MM.1S (cell line): ENCODE data around the gene UBE2E1.
"Not testable (repeated sequence)": the region's sequence is repeated elsewhere in the genome, so short reads cannot be mapped to it uniquely, and the experiment has no call there.

ENCODE experiments used
- DNase-seq: peaks from one replicate; pipeline ENCODE4 v3.0.0-alpha.2; 2015
- H2AFZ ChIP-seq: fragments of 300-600 bp; sonication (generic); 2 replicates; pipeline ENCODE4 v1.6.0; 2016; ENCODE audit warnings: antibody characterized with exemption, low read length
- H3F3A ChIP-seq: fragments of 300-600 bp; sonication (generic); 2 replicates; pipeline ENCODE4 v1.6.1; 2016; ENCODE audit warnings: mild to moderate bottlenecking, antibody characterized with exemption, low read length, moderate library complexity, mixed read lengths; ENCODE audit not compliant: insufficient read depth
- H3K27ac ChIP-seq: fragments of 300-600 bp; sonication (generic); 2 replicates; pipeline ENCODE4 v1.5.1; 2016; ENCODE audit warnings: mild to moderate bottlenecking, low read length
- H3K27me3 ChIP-seq: fragments of 300-600 bp; sonication (generic); replicated peaks from 2 replicates; pipeline ENCODE4 v1.6.0; 2016; ENCODE audit warnings: low read length; ENCODE audit not compliant: insufficient read depth
- H3K36me3 ChIP-seq: fragments of 300-600 bp; sonication (generic); replicated peaks from 2 replicates; pipeline ENCODE4 v1.6.1; 2016; ENCODE audit warnings: mild to moderate bottlenecking, low read length, mixed read lengths; ENCODE audit not compliant: insufficient read depth
- H3K4me1 ChIP-seq: fragments of 300-600 bp; sonication (generic); 2 replicates; pipeline ENCODE4 v1.6.1; 2016; ENCODE audit warnings: low read length, mixed read lengths
- H3K4me2 ChIP-seq: fragments of 300-600 bp; sonication (generic); 2 replicates; pipeline ENCODE4 v1.6.0; 2016; ENCODE audit warnings: low read depth, low read length
- H3K4me3 ChIP-seq: fragments of 300-600 bp; sonication (generic); 2 replicates; pipeline ENCODE4 v1.5.1; 2016; ENCODE audit warnings: low read length, mixed read lengths
- H3K79me2 ChIP-seq: fragments of 300-600 bp; sonication (generic); 2 replicates; pipeline ENCODE4 v1.6.1; 2016; ENCODE audit warnings: mixed run types, low read length, mixed read lengths
- H3K9ac ChIP-seq: fragments of 300-600 bp; sonication (generic); 2 replicates; pipeline ENCODE4 v1.6.1; 2016; ENCODE audit warnings: low read length, mixed read lengths
- H3K9me2 ChIP-seq: fragments of 300-600 bp; sonication (generic); replicated peaks from 2 replicates; pipeline ENCODE4 v1.6.1; 2016; ENCODE audit warnings: mild to moderate bottlenecking, low read length, mixed read lengths; ENCODE audit not compliant: insufficient read depth
- H3K9me3 ChIP-seq: fragments of 300-600 bp; sonication (generic); replicated peaks from 2 replicates; pipeline ENCODE4 v1.6.1; 2016; ENCODE audit warnings: mild to moderate bottlenecking, low read length, mixed read lengths; ENCODE audit not compliant: insufficient read depth
- H4K20me1 ChIP-seq: fragments of 300-600 bp; sonication (generic); 2 replicates; pipeline ENCODE4 v1.6.1; 2016; ENCODE audit warnings: mild to moderate bottlenecking, low read length, moderate library complexity, mixed read lengths; ENCODE audit not compliant: insufficient read depth
- CTCF ChIP-seq: fragments of 300-600 bp; sonication (generic); IDR thresholded peaks from 2 replicates; pipeline ENCODE4 v1.5.1; 2016; ENCODE audit warnings: antibody characterized with exemption, low read length, mixed read lengths
- EZH2 ChIP-seq: fragments of 300-600 bp; sonication (generic); optimal IDR thresholded peaks from 2 replicates; pipeline ENCODE3; 2017; ENCODE audit warnings: low read depth, mild to moderate bottlenecking, antibody characterized with exemption, low read length, mixed read lengths
- EZH2phosphoT487 ChIP-seq: fragments of 300-600 bp; sonication (generic); IDR thresholded peaks from 2 replicates; pipeline ENCODE4 v1.6.1; 2018; ENCODE audit warnings: antibody characterized with exemption, low read length

Gene UBE2E1

GRCh38 chr3:23845326-23846216 lies 39.8 kb downstream of the UBE2E1 start:
- peaks cover 55% of the 10 kb centered on the region for H4K20me1 ChIP-seq
- DNase-seq, result no peak

DNA sequence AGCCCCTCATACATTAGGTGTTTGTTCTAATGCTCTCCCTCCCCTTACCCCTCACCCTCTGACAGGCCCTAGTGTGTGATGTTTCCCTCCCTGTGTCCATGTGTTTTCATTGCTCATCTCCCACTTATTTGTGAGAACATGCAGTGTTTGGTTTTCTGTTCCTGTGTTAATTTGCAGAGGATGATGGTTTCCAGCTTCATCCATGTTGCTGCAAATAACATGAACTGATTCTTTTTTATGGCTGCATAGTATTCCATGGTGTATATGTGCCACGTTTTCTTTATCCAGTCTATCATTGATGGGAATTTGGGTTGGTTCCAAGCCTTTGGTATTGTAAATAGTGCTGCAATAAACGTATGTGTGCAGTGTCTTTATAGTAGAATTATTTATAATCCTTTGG lies 43.7 kb downstream of the UBE2E1 start:
- not testable (repeated sequence) for H2AFZ ChIP-seq, H3F3A ChIP-seq, H3K4me3 ChIP-seq, H3K9me2 ChIP-seq, H3K36me3 ChIP-seq, H3K27ac ChIP-seq, DNase-seq, H3K4me2 ChIP-seq, H3K9me3 ChIP-seq, H3K27me3 ChIP-seq, H3K9ac ChIP-seq, H3K4me1 ChIP-seq
- Histone ChIP-seq H3K79me2 (peaks cover 100% of the 10 kb centered on the region), H4K20me1 (peaks cover 19% of the 10 kb centered on the region)

More at GRCh38 chr3:23845326-23846216, 39.8 kb downstream of the UBE2E1 start:
- H3K9ac ChIP-seq, result no peak overlapping the region
- no peaks in the 10 kb centered on the region; the same call in 1 of the 2 replicates for H3K9me2 ChIP-seq
- no peak overlapping the region for H2AFZ ChIP-seq
- no peaks in the 10 kb centered on the region for H3K27me3 ChIP-seq
- no peaks in the 10 kb centered on the region for H3K9me3 ChIP-seq
- no peak overlapping the region for H3K4me3 ChIP-seq
- H3K27ac ChIP-seq, result no peak overlapping the region
- H3K36me3 ChIP-seq, result no peaks in the 10 kb centered on the region
- peaks cover 9% of the 10 kb centered on the region for H3K4me1 ChIP-seq
- peaks cover 100% of the 10 kb centered on the region for H3K79me2 ChIP-seq
- H3F3A ChIP-seq, result no peaks in the 10 kb centered on the region
- TF ChIP-seq EZH2phosphoT487 (no peak), EZH2 (no peak), CTCF (no peak)
- H3K4me2 ChIP-seq, result no peak overlapping the region

- Histone ChIP-seq H3K27ac (no peak overlapping the region), H2AFZ (no peak overlapping the region), H3K79me2 (peaks cover 99% of the 10 kb centered on the region), H4K20me1 (peaks cover 34% of the 10 kb centered on the region), H3K9me2 (no peaks in the 10 kb centered on the region), H3K4me3 (no peak overlapping the region), H3K4me2 (no peak overlapping the region), H3K9ac (no peak overlapping the region), H3K27me3 (no peaks in the 10 kb centered on the region), H3K36me3 (peaks cover 7% of the 10 kb centered on the region; the same call in 1 of the 2 replicates), H3K9me3 (no peaks in the 10 kb centered on the region), H3F3A (0 out of 2 replicates have a peak, but pooled peaks cover 5% of the 10 kb centered on the region), H3K4me1 (peaks cover 17% of the 10 kb centered on the region; the same call in 1 of the 2 replicates)
- DNase-seq, result no peak
- TF ChIP-seq EZH2, result no peak
- no peak for TF ChIP-seq EZH2phosphoT487
- no peak for TF ChIP-seq CTCF
Observed at GRCh38 chr3:23856286-23856685, 50.5 kb downstream of the UBE2E1 start.
